SK-N-SH treated with all-trans-retinoic acid at 6 μM for 48 hours (cell line): ENCODE results near the gene RIMS3.

ENCODE experiments used
- CSRNP3 ChIP-seq: fragments of 250-450 bp; sonication (Bioruptor Pico); IDR thresholded peaks from 2 replicates; pipeline ENCODE4 v1.5.1; 2021; ENCODE audit warnings: mild to moderate bottlenecking, moderate library complexity
- TOX ChIP-seq: fragments of 250-450 bp; sonication (Bioruptor Pico); IDR thresholded peaks from 2 replicates; pipeline ENCODE4 v1.8.0; 2021; ENCODE audit warnings: mild to moderate bottlenecking, moderate library complexity, borderline replicate concordance
- ZNF70 ChIP-seq: fragments of 450-650 bp; formaldehyde crosslinking; IDR thresholded peaks from 2 replicates; pipeline ENCODE4 v1.5.0; 2020; ENCODE audit warnings: mild to moderate bottlenecking, moderate library complexity

DNA sequence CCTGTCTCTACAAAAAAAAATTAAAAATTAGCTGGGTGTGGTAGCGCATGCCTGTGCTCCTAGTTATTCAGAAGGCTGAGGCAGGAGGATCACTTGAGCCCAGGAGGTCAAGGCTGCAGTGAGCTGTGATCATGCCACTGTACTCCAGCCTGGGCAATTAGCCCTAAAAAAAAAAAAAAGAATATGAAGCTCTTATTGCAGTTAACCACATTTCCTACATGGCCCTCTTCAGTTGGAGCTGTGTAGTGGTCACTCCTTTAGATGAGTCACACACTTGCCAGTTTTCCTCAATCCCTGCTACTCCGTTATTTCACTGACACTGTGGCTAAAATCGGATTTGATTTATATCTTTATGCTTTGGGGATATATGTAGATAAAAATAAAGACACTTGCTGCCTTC lies 37.8 kb upstream of the RIMS3 start:
- TF ChIP-seq TOX (CRISPR knock-in tag) (no peak), CSRNP3 (CRISPR knock-in tag) (no peak), ZNF70 (CRISPR knock-in tag) (no peak)
